Epidermal melanocyte (primary cell): ENCODE measurements around the gene TMEM125.

Experiments used
- DNase-seq: peaks from one replicate; pipeline ENCODE4 v3.0.0; 2011; ENCODE audit warnings: low spot score; ENCODE audit not compliant: insufficient read length

Gene TMEM125

GRCh38 chr1:43269627-43270375 lies at the start of gene TMEM125:
Gene TMEM125 (plus strand): TSS chr1:43269983. CDS start chr1:43272723, 2,740 bp downstream.
- no peak for DNase-seq

GRCh38 chr1:43220905-43221778 lies 48.6 kb upstream of the TMEM125 start:
- no peak for DNase-seq

DNA sequence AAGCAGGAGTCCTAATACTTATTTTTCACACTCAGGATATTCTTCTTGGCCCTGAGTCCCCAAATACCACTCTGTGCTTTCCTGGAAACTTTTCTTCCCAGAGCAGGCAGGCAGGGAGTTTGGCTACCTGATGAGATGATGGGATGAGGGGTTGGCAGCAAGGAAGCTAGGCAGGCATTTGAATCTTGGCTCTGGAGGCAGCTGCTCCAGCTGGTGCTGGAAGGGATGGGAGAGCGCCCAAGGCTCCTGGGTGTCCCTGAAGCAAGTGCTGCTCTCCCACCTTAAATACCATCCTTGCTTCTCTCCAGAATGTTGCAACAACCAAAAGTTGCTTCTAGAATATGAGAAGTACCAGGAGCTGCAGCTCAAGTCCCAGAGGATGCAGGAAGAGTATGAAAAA lies 48.0 kb upstream of the TMEM125 start:
- no peak for DNase-seq

DNA sequence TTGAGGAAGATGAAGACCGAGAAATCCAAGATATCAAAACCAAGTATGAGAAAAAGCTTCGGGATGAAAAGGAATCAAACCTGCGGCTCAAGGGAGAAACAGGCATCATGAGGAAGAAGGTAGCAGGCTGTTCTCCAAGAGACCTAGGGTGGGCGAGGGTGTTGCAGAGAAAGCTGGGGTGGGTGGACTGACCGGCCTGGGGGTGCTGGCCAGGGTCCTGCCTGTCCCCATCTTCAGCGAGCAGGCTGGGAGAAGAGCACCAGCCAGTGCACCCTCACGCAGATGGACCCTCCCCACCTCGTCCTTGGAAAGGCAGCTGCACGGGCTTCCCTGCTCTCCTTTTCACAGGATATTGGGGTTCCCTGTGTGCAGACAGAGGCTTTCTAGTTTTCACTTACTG lies 46.9 kb upstream of the TMEM125 start:
- DNase-seq, result no peak

DNA sequence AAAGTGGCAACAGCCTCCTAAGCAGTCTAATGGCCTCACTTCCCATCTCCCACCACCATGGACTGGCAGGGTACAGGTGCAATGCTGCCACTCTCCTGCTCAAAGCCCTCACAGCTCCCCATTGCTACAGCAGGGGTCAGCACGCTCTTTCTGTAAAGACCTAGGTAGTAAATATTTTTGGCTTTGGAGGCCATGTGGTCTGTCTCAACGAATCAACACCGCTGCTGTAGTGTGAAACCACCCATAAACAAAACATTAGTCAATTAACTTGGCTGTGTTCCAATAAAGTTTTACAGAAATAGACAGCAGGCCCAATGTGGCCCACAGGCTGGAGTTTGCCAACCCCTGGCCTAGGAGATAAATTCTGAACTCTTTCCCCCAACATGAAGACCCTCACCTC lies 44.6 kb upstream of the TMEM125 start:
- DNase-seq, result no peak

DNA sequence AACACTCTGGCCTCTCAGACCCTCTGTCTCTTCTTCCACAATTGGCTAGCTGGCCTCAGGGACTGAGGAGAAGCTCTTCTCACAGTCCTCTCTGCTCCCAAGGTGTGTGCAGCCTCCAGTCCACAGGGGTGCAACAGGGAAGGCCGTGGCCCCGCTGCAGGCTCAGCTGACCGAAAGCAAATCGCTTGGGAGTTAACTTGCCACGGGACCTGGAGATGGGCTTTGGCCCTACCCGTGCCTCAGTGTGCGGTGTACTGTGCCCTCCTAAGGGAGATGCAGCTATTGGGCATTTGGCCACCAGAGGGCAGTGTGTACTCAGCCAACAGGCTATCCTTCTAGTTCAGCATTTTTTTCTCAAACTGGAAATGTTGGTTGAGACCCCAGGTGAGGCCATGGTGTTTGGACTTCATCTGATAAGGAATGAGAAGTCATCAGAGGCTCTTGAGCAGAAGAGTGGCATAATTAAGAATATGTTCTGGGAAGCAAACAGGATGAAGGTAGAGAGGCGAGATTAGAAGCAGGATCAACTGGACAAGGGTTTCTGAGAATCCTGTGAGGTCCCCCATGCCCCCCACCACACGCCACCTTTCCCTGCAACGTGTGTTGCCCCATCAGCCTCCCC lies 42.5 kb upstream of the TMEM125 start:
- peak; percentile 63 for DNase-seq

GRCh38 chr1:43229826-43230780 lies 39.7 kb upstream of the TMEM125 start:
- no peak for DNase-seq

- no peak for DNase-seq
These were observed 37.7 kb upstream of the TMEM125 start for GRCh38 chr1:43232074-43232473.

DNA sequence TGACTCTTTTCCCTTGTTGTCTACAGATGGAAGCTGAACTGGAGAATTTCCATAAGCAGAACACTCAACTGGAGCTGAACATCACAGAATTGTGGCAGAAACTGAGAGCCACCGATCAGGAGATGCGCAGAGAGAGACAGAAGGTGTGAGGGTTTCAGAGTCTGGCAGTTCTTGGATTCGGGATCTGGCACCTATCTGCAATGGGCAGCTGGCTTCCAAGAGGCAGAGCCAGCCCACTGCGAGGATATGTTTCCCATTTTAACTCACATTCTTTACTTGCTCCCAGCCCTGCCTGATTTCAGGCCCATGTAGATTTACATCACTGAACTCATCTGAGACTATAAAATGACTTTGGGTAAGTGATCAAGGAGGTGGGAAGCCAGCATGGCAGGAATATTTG lies 37.3 kb upstream of the TMEM125 start:
- DNase-seq, result no peak

GRCh38 chr1:43233631-43234030 lies 36.2 kb upstream of the TMEM125 start:
- DNase-seq, result no peak

DNA sequence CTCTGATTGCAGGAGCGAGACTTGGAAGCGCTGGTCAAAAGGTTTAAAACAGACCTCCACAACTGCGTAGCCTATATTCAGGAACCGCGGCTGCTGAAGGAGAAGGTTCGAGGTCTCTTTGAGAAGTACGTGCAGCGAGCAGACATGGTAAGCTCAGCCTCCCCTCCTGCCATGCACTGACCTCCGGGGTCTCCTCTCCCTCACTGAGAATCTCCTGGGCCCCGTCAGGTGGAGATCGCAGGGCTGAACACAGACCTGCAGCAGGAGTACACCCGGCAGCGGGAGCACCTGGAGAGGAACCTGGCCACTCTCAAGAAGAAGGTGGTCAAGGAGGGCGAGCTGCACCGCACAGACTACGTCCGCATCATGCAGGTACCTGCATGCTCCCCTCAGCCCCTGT lies 35.5 kb upstream of the TMEM125 start:
- DNase-seq, result no peak

DNA sequence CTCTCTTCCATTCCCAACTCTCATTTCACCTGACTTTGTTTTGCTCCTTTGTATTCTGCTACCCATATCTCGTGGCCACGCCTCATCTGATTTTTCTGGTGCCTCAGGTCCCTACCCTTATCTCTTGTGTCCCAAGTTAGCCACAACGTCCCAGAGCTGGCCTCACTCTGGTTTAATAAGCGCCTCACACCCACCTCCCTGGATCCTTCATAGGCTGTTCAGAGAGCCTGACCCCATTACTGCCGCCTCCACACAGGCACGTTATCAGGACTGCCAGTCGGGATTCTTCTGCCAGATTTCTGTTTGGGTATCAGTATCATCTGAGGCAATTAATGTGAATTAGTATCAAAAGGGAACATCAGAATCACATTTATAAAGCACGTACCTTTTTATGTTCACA lies 34.7 kb upstream of the TMEM125 start:
- DNase-seq, result no peak

DNA sequence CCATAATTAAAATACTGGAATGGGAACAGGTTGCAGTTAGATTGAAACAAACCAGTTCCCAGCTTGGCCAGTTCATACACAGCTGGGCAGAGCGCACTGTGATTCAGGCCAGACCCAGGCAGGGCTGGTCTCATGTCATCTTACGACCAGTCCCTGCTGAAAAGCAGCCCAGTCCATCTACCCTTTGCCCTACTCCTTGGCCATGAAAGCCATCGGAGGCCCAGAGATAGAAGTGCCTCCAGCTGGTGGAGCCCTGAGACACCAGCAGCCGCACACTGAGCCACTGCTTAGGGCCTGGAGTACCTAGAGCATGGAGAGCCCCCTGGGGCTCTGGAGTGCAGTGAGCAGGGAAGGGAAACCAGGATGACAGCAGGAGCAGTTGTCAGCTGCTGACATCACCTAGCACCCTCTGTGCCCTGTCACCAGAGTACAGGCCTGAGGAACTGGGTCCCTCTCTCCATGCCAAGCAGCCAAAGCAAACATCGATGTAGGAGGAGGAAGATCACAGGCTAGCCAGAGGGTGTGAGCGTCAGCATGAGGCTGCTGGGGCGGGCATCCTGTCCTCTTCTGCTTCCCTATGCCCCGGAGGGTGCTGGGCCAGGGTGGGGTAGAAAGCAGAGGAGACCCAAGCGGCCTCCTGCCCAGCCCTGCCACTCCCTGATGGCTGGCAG lies 34.2 kb upstream of the TMEM125 start:
- DNase-seq, result no peak

GRCh38 chr1:43237121-43237520 lies 32.7 kb upstream of the TMEM125 start:
- DNase-seq, result no peak

DNA sequence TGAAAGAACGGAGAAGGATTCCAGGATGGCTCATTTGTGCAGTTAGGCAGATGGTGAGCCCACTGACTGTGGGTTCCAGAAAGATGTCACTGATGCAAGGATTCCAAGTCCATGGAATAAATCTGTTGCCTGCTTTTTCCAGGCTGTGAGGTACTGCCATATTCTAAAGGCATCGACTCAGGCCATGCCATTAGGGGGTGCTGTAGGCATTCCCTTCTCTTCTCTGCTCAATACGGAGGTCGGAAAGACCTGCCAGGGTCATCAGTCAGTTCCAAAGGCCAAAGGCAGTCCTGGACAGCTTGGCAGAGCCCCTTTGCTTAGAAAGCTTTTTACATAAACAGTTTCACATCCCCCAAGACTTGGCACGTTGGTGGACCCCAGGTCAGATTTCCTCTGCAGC lies 31.7 kb upstream of the TMEM125 start:
- peak; percentile 53 for DNase-seq

GRCh38 chr1:43238991-43239469 lies 30.8 kb upstream of the TMEM125 start:
- DNase-seq, result no peak

GRCh38 chr1:43239484-43239883 lies 30.3 kb upstream of the TMEM125 start:
- DNase-seq, result no peak

- no peak for DNase-seq
These were observed 28.4 kb upstream of the TMEM125 start for GRCh38 chr1:43241413-43241836.

GRCh38 chr1:43243299-43243698 lies 26.5 kb upstream of the TMEM125 start:
- DNase-seq, result no peak

DNA sequence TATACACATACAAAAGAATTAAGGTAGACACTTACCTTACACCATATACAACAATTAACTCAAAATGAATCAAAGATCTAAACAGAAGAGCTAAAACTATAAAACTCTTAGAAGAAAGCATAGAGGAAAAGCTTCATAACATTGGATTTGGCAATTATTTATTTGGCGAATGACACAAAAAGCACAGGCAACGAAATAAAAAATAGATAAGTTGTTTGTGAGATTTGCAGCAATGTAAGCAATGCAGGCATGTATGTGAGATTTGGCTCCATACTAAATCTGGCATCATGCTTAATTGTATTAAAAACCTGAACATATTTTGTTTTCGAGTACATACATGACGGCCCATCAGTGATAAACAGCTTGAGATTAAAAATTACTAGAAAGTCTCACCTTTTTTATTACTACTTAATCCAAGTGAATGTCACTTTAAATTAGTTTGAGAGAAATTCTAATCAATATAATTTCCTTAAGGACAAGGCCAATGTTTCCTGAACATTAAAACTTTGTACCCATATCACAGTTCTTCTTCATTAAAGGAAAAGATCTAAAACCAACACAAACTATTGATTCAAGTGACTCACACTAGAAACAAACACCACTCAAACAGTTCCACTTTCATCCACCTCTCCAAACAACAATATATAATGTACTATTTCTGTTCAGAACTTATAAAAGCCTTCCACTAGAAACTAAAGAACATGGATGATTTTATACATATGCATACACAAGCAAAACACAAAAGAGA lies 23.1 kb upstream of the TMEM125 start:
- no peak for DNase-seq
